Measurements from ENCODE around the gene HSD17B2. TPM values are rescaled to one million over a fixed set of nuclear protein-coding genes. Genes with fewer than 3 reads are reported as not detected.

HSD17B2 gene
- total and polyA plus RNA-seq, 4 donors = 2.7 to 6.2 (median 3.1) TPM

DNA sequence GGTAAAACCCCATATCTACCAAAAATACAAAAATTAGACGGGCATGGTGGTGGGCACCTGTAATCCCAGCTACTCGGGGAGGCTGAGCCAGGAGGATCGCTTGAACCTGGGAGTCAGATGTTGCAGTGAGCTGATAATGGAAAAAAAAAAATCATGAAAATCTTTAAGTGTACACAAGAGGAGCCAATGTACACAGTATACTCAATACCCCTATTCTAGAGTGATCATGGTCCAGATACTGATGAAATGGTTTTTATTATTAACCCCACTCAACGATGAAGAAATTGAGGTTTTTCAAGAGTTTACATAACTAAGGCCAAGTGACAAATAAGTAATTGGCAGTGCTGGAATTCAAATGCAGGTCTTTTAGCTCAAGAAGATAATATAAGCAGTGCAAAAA, 11.5 kb downstream of the HSD17B2 start:
- Histone ChIP-seq H3K36me3 (ENCODE audit: control insufficient read depth in 4 of 4, insufficient read depth in 4 of 4, low read length in 4 of 4) (no peaks in the 10 kb centered on the region), H3K27ac (ENCODE audit: low read depth in 1 of 2, low read length in 1 of 2) (no peak overlapping the region), H3K4me1 (ENCODE audit: control insufficient read depth in 5 of 5, insufficient read depth in 5 of 5, low read length in 5 of 5) (peaks cover 0 to 29% (median 4%) of the 10 kb centered on the region in 5 donors), H3K9me3 (ENCODE audit: control insufficient read depth in 4 of 4, insufficient read depth in 3 of 4, low read length in 3 of 4) (no peaks in the 10 kb centered on the region), H3K9ac (ENCODE audit: insufficient read depth in 1 of 2, low read length in 2 of 2) (no peak overlapping the region), H3K4me3 (no peak overlapping the region), H3K27me3 (ENCODE audit: control insufficient read depth in 3 of 3, insufficient read depth in 3 of 3, low read length in 2 of 3) (no peaks in the 10 kb centered on the region)
- TF ChIP-seq, protein P1, sequence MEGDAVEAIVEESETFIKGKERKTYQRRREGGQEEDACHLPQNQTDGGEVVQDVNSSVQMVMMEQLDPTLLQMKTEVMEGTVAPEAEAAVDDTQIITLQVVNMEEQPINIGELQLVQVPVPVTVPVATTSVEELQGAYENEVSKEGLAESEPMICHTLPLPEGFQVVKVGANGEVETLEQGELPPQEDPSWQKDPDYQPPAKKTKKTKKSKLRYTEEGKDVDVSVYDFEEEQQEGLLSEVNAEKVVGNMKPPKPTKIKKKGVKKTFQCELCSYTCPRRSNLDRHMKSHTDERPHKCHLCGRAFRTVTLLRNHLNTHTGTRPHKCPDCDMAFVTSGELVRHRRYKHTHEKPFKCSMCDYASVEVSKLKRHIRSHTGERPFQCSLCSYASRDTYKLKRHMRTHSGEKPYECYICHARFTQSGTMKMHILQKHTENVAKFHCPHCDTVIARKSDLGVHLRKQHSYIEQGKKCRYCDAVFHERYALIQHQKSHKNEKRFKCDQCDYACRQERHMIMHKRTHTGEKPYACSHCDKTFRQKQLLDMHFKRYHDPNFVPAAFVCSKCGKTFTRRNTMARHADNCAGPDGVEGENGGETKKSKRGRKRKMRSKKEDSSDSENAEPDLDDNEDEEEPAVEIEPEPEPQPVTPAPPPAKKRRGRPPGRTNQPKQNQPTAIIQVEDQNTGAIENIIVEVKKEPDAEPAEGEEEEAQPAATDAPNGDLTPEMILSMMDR (IDR thresholded peaks at IDR 0.05; ENCODE audit: control extremely low read depth, extremely low read depth) = no peak
- 68 to 81% methylated on average over 4 of the region's 4 CpGs for WGBS, 2 donors
- ATAC-seq (ENCODE audit: insufficient read depth, low FRiP score) = peak; percentile 24
- DNase-seq = no peak

DNA sequence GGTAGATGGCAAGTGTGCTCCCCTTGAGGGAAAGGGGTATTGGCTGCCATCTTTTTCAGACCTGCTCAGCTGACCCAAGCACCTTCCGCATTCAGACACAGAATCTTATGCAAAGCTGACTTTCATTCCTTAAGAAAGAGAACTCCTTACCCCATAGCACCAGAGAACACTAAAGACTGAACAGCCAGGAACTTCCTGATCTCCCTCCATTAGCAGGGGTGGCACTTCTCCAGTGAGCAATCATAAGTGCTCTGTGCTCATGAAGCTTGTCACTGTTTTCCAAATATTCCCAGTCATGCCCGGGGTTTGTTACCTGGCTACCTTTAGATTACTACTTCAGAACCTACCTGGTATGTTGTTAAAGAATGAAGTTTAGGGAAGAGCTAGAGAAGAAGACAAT, 11.9 kb downstream of the HSD17B2 start:
- ATAC-seq (ENCODE audit: insufficient read depth, low FRiP score) (peak; percentile 37), DNase-seq (no peak)
- TF ChIP-seq, protein P1 (IDR thresholded peaks at IDR 0.05; ENCODE audit: control extremely low read depth, extremely low read depth) = no peak
- Histone ChIP-seq H3K36me3 (ENCODE audit: control insufficient read depth in 4 of 4, insufficient read depth in 4 of 4, low read length in 4 of 4) (no peaks in the 10 kb centered on the region), H3K4me3 (no peak overlapping the region), H3K4me1 (ENCODE audit: control insufficient read depth in 5 of 5, insufficient read depth in 5 of 5, low read length in 5 of 5) (peaks cover 0 to 29% (median 4%) of the 10 kb centered on the region in 5 donors), H3K27ac (ENCODE audit: low read depth in 1 of 2, low read length in 1 of 2) (no peak overlapping the region), H3K27me3 (ENCODE audit: control insufficient read depth in 3 of 3, insufficient read depth in 3 of 3, low read length in 2 of 3) (no peaks in the 10 kb centered on the region), H3K9ac (ENCODE audit: insufficient read depth in 1 of 2, low read length in 2 of 2) (no peak overlapping the region), H3K9me3 (ENCODE audit: control insufficient read depth in 4 of 4, insufficient read depth in 3 of 4, low read length in 3 of 4) (no peaks in the 10 kb centered on the region)
- WGBS, 2 donors = 76 to 89% methylated on average over 2 of the region's 2 CpGs

DNA sequence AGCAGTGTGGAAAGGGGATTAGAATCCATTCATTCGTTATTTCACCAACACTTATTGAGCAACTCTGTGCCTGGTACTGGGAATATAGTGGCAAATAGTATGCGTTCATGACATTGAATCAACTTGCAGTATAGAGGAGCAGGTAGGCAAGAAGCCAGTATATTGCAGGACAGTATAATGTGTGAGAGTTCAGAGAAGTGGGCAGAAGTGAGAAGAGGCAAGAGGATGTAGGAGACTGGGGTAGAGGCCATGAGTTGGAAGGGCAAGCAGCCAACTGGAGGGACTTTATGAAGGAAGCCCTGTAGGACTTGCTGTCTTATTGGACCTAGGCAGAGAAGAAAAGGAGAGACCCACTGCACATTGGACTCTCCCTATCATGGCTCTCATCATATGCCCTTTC, 12.3 kb downstream of the HSD17B2 start:
- 66 to 92% methylated on average over 2 of the region's 2 CpGs for WGBS, 2 donors
- TF ChIP-seq, protein P1 (IDR thresholded peaks at IDR 0.05; ENCODE audit: control extremely low read depth, extremely low read depth) = no peak
- no peak overlapping the region for H3K9ac ChIP-seq (ENCODE audit: insufficient read depth in 1 of 2, low read length in 2 of 2)
- H3K27ac ChIP-seq (ENCODE audit: low read depth in 1 of 2, low read length in 1 of 2) = peak overlapping the region in 1 of 2 donors; percentile 9
- H3K4me3 ChIP-seq = no peak overlapping the region
- peaks cover 0 to 29% (median 4%) of the 10 kb centered on the region in 5 donors for H3K4me1 ChIP-seq (ENCODE audit: control insufficient read depth in 5 of 5, insufficient read depth in 5 of 5, low read length in 5 of 5)
- H3K27me3 ChIP-seq (ENCODE audit: control insufficient read depth in 3 of 3, insufficient read depth in 3 of 3, low read length in 2 of 3) = no peaks in the 10 kb centered on the region
- H3K36me3 ChIP-seq (ENCODE audit: control insufficient read depth in 4 of 4, insufficient read depth in 4 of 4, low read length in 4 of 4) = no peaks in the 10 kb centered on the region
- H3K9me3 ChIP-seq (ENCODE audit: control insufficient read depth in 4 of 4, insufficient read depth in 3 of 4, low read length in 3 of 4) = no peaks in the 10 kb centered on the region
- ATAC-seq (ENCODE audit: insufficient read depth, low FRiP score) (no peak), DNase-seq (no peak)

- no peak overlapping the region for H3K9ac ChIP-seq (ENCODE audit: insufficient read depth in 1 of 2, low read length in 2 of 2)
- H3K9me3 ChIP-seq (ENCODE audit: control insufficient read depth in 4 of 4, insufficient read depth in 3 of 4, low read length in 3 of 4) = no peaks in the 10 kb centered on the region
- 96 to 100% methylated on average over 2 of the region's 2 CpGs for WGBS, 2 donors
- DNase-seq = no peak
- TF ChIP-seq, protein P1 (IDR thresholded peaks at IDR 0.05; ENCODE audit: control extremely low read depth, extremely low read depth) = no peak
- no peaks in the 10 kb centered on the region for H3K27me3 ChIP-seq (ENCODE audit: control insufficient read depth in 3 of 3, insufficient read depth in 3 of 3, low read length in 2 of 3)
- H3K4me1 ChIP-seq (ENCODE audit: control insufficient read depth in 5 of 5, insufficient read depth in 5 of 5, low read length in 5 of 5) = peaks cover 0 to 28% (median 4%) of the 10 kb centered on the region in 5 donors
- no peaks in the 10 kb centered on the region for H3K36me3 ChIP-seq (ENCODE audit: control insufficient read depth in 4 of 4, insufficient read depth in 4 of 4, low read length in 4 of 4)
- peak overlapping the region in 1 of 2 donors; percentile 9 for H3K27ac ChIP-seq (ENCODE audit: low read depth in 1 of 2, low read length in 1 of 2)
- no peak overlapping the region for H3K4me3 ChIP-seq
- no peak for ATAC-seq (ENCODE audit: insufficient read depth, low FRiP score)
Observed at GRCh38 chr16:82047787-82048186, 12.7 kb downstream of the HSD17B2 start.
